ENCODE data around the gene EPN2.
A peak's percentile ranks its signal among the peaks of the same experiment; 100 is the strongest.

The EPN2 gene

DNA sequence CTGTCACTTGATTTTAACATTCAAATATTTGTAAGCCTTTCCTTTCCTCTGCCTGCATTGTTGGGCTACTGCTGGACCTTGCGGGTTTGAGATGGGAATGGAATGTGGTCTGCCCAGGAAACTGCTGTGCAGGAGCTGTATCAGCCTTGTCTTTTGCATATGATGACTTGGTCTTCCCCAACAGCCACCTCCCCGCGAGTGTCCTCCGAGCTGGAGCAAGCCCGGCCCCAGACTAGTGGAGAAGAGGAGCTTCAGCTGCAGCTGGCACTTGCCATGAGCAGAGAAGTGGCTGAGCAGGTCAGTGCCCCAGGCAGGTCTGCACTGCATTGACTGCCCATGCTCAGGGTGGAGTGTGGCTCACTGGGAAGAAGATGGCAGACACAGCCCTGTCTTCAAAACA lies 72.5 kb downstream of the EPN2 start:
- FAIRE-seq, result peak; percentile 23
- DNase-seq (ENCODE audit: insufficient read length, low spot score), result no peak
- TF ChIP-seq SPI1 (IDR thresholded peaks at IDR 0.05; ENCODE audit: low read depth, low read length) (no peak), POLR2A (IDR thresholded peaks at IDR 0.05; ENCODE audit: low read depth, low read length) (no peak), TAF1 (IDR thresholded peaks at IDR 0.05; ENCODE audit: low read depth, low read length) (no peak), POLR2AphosphoS5 (IDR thresholded peaks at IDR 0.05; ENCODE audit: low read depth, low read length) (no peak), POU2F2 (IDR thresholded peaks at IDR 0.05; ENCODE audit: low read depth, low read length) (no peak), PAX5 (IDR thresholded peaks at IDR 0.05; ENCODE audit: insufficient read depth, low read length, severe bottlenecking) (no peak)

GRCh38 chr17:19310151-19310550 lies 73.0 kb downstream of the EPN2 start:
- FAIRE-seq (no peak), DNase-seq (ENCODE audit: insufficient read length, low spot score) (no peak)

GRCh38 chr17:19311016-19311415 lies 73.8 kb downstream of the EPN2 start:
- TF ChIP-seq POLR2AphosphoS5 (IDR thresholded peaks at IDR 0.05; ENCODE audit: low read depth, low read length) (no peak), TAF1 (IDR thresholded peaks at IDR 0.05; ENCODE audit: low read depth, low read length) (no peak), PAX5 (IDR thresholded peaks at IDR 0.05; ENCODE audit: insufficient read depth, low read length, severe bottlenecking) (no peak), POU2F2 (IDR thresholded peaks at IDR 0.05; ENCODE audit: low read depth, low read length) (no peak), SPI1 (IDR thresholded peaks at IDR 0.05; ENCODE audit: low read depth, low read length) (no peak), POLR2A (IDR thresholded peaks at IDR 0.05; ENCODE audit: low read depth, low read length) (no peak)
- FAIRE-seq (peak; percentile 31), DNase-seq (ENCODE audit: insufficient read length, low spot score) (no peak)

More at GRCh38 chr17:19310151-19310550, 73.0 kb downstream of the EPN2 start:
- TF ChIP-seq TAF1 (IDR thresholded peaks at IDR 0.05; ENCODE audit: low read depth, low read length) (no peak), POU2F2 (IDR thresholded peaks at IDR 0.05; ENCODE audit: low read depth, low read length) (no peak), SPI1 (IDR thresholded peaks at IDR 0.05; ENCODE audit: low read depth, low read length) (no peak), POLR2AphosphoS5 (IDR thresholded peaks at IDR 0.05; ENCODE audit: low read depth, low read length) (no peak), POLR2A (IDR thresholded peaks at IDR 0.05; ENCODE audit: low read depth, low read length) (no peak), PAX5 (IDR thresholded peaks at IDR 0.05; ENCODE audit: insufficient read depth, low read length, severe bottlenecking) (no peak)

DNA sequence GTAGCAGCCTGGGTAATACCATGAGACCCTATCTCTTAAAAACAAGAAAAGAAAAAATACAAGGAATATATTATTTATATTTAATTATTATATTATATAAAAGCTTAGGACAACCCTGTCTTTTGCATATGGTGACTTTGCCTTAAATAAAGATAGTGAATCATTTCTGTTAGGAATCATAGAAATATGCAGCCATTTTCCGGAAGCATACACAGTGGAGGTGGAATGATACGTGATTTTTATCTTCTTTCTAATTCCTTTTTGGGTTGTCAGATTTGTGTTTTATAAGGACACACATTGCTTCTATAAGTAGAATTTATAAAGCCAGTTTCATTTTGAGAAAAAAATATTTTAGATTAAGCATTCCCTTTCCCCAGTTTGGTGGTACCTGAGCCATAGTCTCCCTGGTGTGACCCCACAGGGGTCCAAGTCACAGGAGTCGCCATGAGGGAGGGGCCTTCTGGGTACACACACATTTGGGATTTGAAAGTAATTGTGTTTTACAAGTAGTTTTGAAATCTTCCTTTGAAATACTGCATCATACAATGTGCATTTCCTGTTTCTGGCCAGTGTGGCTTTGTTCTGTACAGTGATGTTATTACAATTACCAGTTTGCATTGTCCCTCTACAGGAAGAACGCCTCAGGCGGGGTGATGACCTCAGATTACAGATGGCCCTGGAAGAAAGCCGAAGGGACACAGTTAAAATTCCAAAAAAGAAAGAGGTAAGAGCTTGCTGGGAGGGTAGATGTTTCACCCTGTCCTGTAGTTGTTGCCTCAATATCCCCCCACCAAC lies 74.5 kb downstream of the EPN2 start:
- TF ChIP-seq PAX5 (IDR thresholded peaks at IDR 0.05; ENCODE audit: insufficient read depth, low read length, severe bottlenecking) (no peak), POLR2AphosphoS5 (IDR thresholded peaks at IDR 0.05; ENCODE audit: low read depth, low read length) (no peak), SPI1 (IDR thresholded peaks at IDR 0.05; ENCODE audit: low read depth, low read length) (no peak), POU2F2 (IDR thresholded peaks at IDR 0.05; ENCODE audit: low read depth, low read length) (no peak), TAF1 (IDR thresholded peaks at IDR 0.05; ENCODE audit: low read depth, low read length) (no peak), POLR2A (IDR thresholded peaks at IDR 0.05; ENCODE audit: low read depth, low read length) (no peak)
- DNase-seq (ENCODE audit: insufficient read length, low spot score), result no peak
- FAIRE-seq, result peak; percentile 5

- TF ChIP-seq POLR2AphosphoS5 (IDR thresholded peaks at IDR 0.05; ENCODE audit: low read depth, low read length) (no peak), PAX5 (IDR thresholded peaks at IDR 0.05; ENCODE audit: insufficient read depth, low read length, severe bottlenecking) (no peak)
- no peak for DNase-seq (ENCODE audit: insufficient read length, low spot score)
- FAIRE-seq, result no peak
These were observed 75.2 kb downstream of the EPN2 start for GRCh38 chr17:19312406-19312805.

DNA sequence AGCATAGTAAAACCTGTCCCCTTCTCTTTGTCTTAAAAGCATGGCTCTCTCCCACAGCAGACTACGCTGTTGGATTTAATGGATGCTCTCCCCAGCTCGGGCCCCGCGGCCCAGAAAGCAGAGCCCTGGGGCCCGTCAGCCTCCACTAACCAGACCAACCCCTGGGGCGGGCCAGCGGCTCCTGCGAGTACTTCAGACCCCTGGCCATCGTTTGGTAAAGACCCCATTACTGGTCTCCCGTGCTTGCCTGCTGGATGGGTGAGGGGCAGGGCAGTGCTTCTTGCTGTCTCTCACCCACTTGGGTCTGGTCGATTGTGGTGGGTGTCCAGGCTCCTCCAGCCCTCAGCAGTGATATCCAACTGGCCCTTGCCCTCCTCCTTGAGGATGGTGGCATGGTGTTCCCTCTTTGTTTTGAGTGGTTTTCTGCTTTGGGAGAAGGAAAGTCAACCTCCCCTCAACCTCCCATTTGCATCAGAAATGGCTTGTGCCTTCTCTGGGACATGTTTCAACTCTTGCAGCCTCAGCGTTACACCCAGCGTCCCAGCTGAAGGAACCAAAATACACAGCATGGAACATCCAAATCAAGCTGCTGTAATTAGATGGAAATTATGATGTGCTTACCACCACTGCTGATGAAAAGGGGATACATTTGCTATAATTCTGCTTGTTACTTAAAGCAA lies 76.0 kb downstream of the EPN2 start:
- TF ChIP-seq POLR2A (IDR thresholded peaks at IDR 0.05; ENCODE audit: low read depth, low read length) (no peak), SPI1 (IDR thresholded peaks at IDR 0.05; ENCODE audit: low read depth, low read length) (no peak), POU2F2 (IDR thresholded peaks at IDR 0.05; ENCODE audit: low read depth, low read length) (no peak), POLR2AphosphoS5 (IDR thresholded peaks at IDR 0.05; ENCODE audit: low read depth, low read length) (no peak), PAX5 (IDR thresholded peaks at IDR 0.05; ENCODE audit: insufficient read depth, low read length, severe bottlenecking) (no peak), TAF1 (IDR thresholded peaks at IDR 0.05; ENCODE audit: low read depth, low read length) (no peak)
- FAIRE-seq, result no peak
- no peak for DNase-seq (ENCODE audit: insufficient read length, low spot score)

GRCh38 chr17:19313746-19314651 lies 76.8 kb downstream of the EPN2 start:
- TF ChIP-seq SPI1 (IDR thresholded peaks at IDR 0.05; ENCODE audit: low read depth, low read length) (no peak), PAX5 (IDR thresholded peaks at IDR 0.05; ENCODE audit: insufficient read depth, low read length, severe bottlenecking) (no peak), POLR2AphosphoS5 (IDR thresholded peaks at IDR 0.05; ENCODE audit: low read depth, low read length) (no peak), POU2F2 (IDR thresholded peaks at IDR 0.05; ENCODE audit: low read depth, low read length) (no peak), POLR2A (IDR thresholded peaks at IDR 0.05; ENCODE audit: low read depth, low read length) (no peak)
- DNase-seq (ENCODE audit: insufficient read length, low spot score) (no peak), FAIRE-seq (no peak)

DNA sequence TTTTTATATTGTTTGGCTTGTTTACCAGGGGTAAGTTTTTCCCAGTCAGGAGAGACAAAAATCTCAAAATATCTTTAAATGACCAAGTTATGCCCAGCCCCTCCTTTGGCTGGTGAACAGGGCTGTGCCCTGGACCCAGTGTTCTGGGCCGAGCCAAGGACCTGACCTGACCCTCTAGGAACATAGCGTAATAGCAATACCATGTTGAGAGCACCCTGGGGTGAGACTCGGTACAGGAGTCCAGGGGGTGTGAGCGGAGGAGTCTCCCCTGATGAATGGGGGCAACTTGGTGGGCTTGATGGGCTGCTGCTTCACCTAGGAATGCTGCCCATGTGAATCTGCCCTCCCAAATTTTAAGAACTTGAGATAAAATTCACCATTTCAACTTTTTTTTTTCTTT lies 77.9 kb downstream of the EPN2 start:
- TF ChIP-seq POLR2A (IDR thresholded peaks at IDR 0.05; ENCODE audit: low read depth, low read length) (no peak), SPI1 (IDR thresholded peaks at IDR 0.05; ENCODE audit: low read depth, low read length) (no peak), PAX5 (IDR thresholded peaks at IDR 0.05; ENCODE audit: insufficient read depth, low read length, severe bottlenecking) (no peak), POLR2AphosphoS5 (IDR thresholded peaks at IDR 0.05; ENCODE audit: low read depth, low read length) (no peak), TAF1 (IDR thresholded peaks at IDR 0.05; ENCODE audit: low read depth, low read length) (no peak), POU2F2 (IDR thresholded peaks at IDR 0.05; ENCODE audit: low read depth, low read length) (no peak)
- DNase-seq (ENCODE audit: insufficient read length, low spot score), result no peak
- no peak for FAIRE-seq

All from GM12891 (cell line).